Activated naive CD8-positive, alpha-beta T cell treated with anti-CD3 and anti-CD28 coated beads, Interleukin-2, amount 50 U/mL, for 16 hours (primary cell): Measurements from ENCODE around the gene DNMT3B.

Experiments
- DNase-seq: peaks from one replicate; pipeline ENCODE4 v3.0.0-alpha.2; 2020; ENCODE audit warnings: low read depth, low spot score

Gene DNMT3B

DNA sequence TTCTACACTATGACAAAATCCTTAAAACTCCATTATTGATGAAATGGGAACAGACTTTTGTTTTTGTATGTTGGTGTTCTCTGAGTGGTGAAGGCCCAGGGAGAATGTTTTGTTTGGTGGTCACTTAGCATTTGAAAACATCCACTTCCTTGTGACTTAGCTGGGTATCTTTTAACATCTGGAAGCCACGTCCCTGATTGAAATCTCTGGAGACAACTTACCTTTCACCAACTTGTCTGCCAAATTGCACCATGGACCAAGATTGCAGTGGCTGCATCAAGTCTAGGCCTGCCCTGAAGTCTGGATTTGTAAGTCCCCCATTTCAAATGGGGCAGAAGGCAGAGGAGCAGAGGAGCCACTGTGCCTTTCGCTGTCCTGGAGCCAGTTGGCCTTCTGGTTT lies 96.0 kb downstream of the DNMT3B start:
- no peak for DNase-seq
